Memory B cell (primary cell): ENCODE measurements around the gene ALDH6A1.

ENCODE experiments used
- ATAC-seq: fragments of 150-1000 bp; cut with Tn5 transposase; 2 replicates; pipeline ENCODE4 v1.10.0; 2021; ENCODE audit warnings: low read depth, mild to moderate bottlenecking, moderate library complexity
- DNase-seq, 2 donors: peaks; one replicate each; pipeline ENCODE4 v3.0.0; 2022; ENCODE audit warnings: low spot score in 2 of 2
- H3K27ac Mint-ChIP-seq: one replicate; pipeline ENCODE4 v1.8.0; 2022; ENCODE audit warnings: mild to moderate bottlenecking, moderate library complexity, mixed read lengths
- H3K27me3 Mint-ChIP-seq: one replicate; pipeline ENCODE4 v1.8.0; 2022; ENCODE audit warnings: mixed read lengths
- H3K36me3 Mint-ChIP-seq: one replicate; pipeline ENCODE4 v1.8.0; 2022; ENCODE audit warnings: mild to moderate bottlenecking, mixed read lengths
- H3K4me1 Mint-ChIP-seq: one replicate; pipeline ENCODE4 v1.8.0; 2022; ENCODE audit warnings: mixed read lengths
- H3K4me3 Mint-ChIP-seq: one replicate; pipeline ENCODE4 v1.8.0; 2022; ENCODE audit warnings: mild to moderate bottlenecking, moderate library complexity, mixed read lengths
- H3K9me3 Mint-ChIP-seq: one replicate; pipeline ENCODE4 v1.8.0; 2022; ENCODE audit warnings: mixed read lengths

ALDH6A1 gene

GRCh38 chr14:74022346-74022745 lies 61.9 kb downstream of the ALDH6A1 start:
- no peak overlapping the region for H3K27ac Mint-ChIP-seq
- DNase-seq: no peak
- no peaks in the 10 kb centered on the region for H3K9me3 Mint-ChIP-seq
- peaks cover 7% of the 10 kb centered on the region for H3K4me1 Mint-ChIP-seq
- H3K36me3 Mint-ChIP-seq: no peaks in the 10 kb centered on the region
- no peaks in the 10 kb centered on the region for H3K27me3 Mint-ChIP-seq
- H3K4me3 Mint-ChIP-seq: no peak overlapping the region
- ATAC-seq: no peak

- H3K9me3 Mint-ChIP-seq: no peaks in the 10 kb centered on the region
- peaks cover 7% of the 10 kb centered on the region for H3K4me1 Mint-ChIP-seq
- H3K4me3 Mint-ChIP-seq: peak overlapping the region; percentile 95
- ATAC-seq: no peak
- DNase-seq: no peak
- peak overlapping the region; percentile 93 for H3K27ac Mint-ChIP-seq
- H3K36me3 Mint-ChIP-seq: no peaks in the 10 kb centered on the region
- no peaks in the 10 kb centered on the region for H3K27me3 Mint-ChIP-seq
Measured at GRCh38 chr14:74019408-74020137, 64.7 kb downstream of the ALDH6A1 start.

DNA sequence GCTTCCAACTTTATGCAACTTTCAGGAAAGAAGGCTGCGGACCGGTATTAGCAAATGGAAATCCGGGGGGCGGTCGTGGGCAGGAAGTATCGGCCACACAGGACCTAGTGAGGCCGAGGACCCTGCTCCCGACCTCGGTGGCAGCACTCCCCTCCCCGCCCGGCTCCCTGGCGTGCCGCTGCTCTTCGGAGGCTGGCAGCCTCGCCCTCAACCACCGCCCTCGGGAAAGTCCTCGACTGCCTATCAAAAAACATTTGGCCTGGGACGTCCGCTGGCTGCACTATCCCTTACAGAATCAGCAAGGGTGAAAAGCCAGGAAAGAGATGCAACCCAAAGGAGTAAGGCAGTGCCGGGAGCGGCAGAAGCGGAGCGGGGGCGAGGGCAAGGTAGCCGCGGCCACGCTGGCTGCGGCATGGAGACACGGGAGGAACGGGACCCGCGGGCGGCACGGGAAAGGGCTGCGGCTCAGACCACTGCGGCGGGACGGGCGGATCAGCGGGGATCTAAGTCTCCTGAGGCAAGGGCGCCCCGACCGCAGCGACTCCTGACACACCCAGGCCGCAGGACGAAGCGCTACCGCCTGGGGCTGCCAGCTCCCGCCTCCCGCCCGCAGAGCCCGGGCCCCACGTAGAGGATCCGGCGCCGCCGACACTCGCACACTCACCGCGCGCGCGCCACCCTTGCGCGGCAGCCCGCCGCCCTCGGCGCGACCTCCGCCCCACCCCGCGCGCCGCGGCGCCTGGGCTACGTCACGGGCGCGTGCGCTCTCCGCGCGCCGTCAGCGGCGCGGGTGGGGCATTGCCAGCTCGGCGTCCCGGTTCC lies 65.5 kb downstream of the ALDH6A1 start, which contains the start of the genes BBOF1 and ENTPD5:
TSS of gene BBOF1 (plus strand) at position 764 of the 822 bp plus-strand sequence. CDS start 130 bp downstream, outside the sequence.
TSS of gene ENTPD5 (minus strand) at position 703 of the 822 bp plus-strand sequence. CDS start 31,186 bp downstream, outside the sequence.
- Mint-ChIP-seq H3K4me1 (peaks cover 7% of the 10 kb centered on the region), H3K4me3 (peak within 1 kb of the TSS; percentile 95), H3K9me3 (no peaks in the 10 kb centered on the region), H3K36me3 (no peaks in the 10 kb centered on the region), H3K27ac (peak within 1 kb of the TSS; percentile 93), H3K27me3 (no peaks in the 10 kb centered on the region)
- peak; percentile 77 to 78 for DNase-seq
- ATAC-seq: peak; percentile 95

- peaks cover 4% of the 10 kb centered on the region for H3K36me3 Mint-ChIP-seq
- H3K4me3 Mint-ChIP-seq: peak overlapping the region; percentile 95
- no peak for ATAC-seq
- H3K9me3 Mint-ChIP-seq: no peaks in the 10 kb centered on the region
- H3K4me1 Mint-ChIP-seq: peaks cover 7% of the 10 kb centered on the region
- no peaks in the 10 kb centered on the region for H3K27me3 Mint-ChIP-seq
- peak overlapping the region; percentile 93 for H3K27ac Mint-ChIP-seq
- peak; percentile 1 to 14 for DNase-seq
Measured at GRCh38 chr14:74018174-74018585, 66.1 kb downstream of the ALDH6A1 start.

- H3K4me3 Mint-ChIP-seq: no peak overlapping the region
- no peaks in the 10 kb centered on the region for H3K9me3 Mint-ChIP-seq
- DNase-seq (no peak), ATAC-seq (no peak)
- peaks cover 10% of the 10 kb centered on the region for H3K4me1 Mint-ChIP-seq
- peaks cover 9% of the 10 kb centered on the region for H3K36me3 Mint-ChIP-seq
- H3K27me3 Mint-ChIP-seq: no peaks in the 10 kb centered on the region
- no peak overlapping the region for H3K27ac Mint-ChIP-seq
Measured at GRCh38 chr14:74015963-74016362, 68.3 kb downstream of the ALDH6A1 start.

DNA sequence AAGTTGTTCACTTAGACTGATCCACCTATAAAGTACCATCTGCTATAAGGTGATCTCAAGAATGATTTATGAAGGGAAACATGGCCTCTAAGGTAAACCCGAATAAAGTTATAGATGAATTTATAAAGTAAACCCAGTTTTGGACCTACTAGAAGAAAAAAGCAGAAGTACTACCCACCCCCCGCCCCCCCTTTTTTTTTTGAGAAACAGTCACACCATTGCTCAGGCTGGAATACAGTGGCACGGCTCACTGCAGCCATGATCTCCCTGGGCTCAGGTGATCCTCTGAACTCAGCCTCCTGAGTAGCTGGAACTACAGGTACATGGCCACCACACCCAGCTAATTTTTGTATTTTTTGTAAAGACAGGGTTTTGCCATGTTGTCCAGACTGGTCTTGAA lies 69.1 kb downstream of the ALDH6A1 start:
- Mint-ChIP-seq H3K27me3 (no peaks in the 10 kb centered on the region), H3K4me3 (no peak overlapping the region), H3K36me3 (peaks cover 11% of the 10 kb centered on the region), H3K4me1 (peaks cover 10% of the 10 kb centered on the region), H3K27ac (no peak overlapping the region), H3K9me3 (no peaks in the 10 kb centered on the region)
- DNase-seq: no peak
- no peak for ATAC-seq

DNA sequence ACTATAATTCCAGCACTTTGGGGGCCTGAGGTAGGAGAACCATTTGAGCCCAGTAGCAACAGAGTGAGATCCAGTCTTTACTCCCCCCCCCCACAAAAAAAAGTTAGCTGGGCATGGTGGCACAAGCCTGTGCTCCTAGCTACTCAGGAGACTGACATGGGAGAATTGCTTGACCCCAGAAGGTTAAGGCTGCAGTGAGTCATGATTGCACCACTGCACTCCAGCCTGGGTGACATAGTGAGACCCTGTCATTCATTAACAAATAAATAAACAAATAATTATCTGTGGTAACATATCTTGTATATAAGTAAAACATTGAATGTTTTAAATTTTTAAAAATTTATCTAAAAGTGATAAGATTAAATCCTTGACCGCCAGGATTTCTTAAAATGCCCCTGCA lies 70.0 kb downstream of the ALDH6A1 start:
- ATAC-seq: no peak
- no peak overlapping the region for H3K4me3 Mint-ChIP-seq
- H3K4me1 Mint-ChIP-seq: peaks cover 9% of the 10 kb centered on the region
- H3K27ac Mint-ChIP-seq: no peak overlapping the region
- H3K9me3 Mint-ChIP-seq: no peaks in the 10 kb centered on the region
- no peaks in the 10 kb centered on the region for H3K27me3 Mint-ChIP-seq
- DNase-seq: no peak
- H3K36me3 Mint-ChIP-seq: peaks cover 11% of the 10 kb centered on the region

DNA sequence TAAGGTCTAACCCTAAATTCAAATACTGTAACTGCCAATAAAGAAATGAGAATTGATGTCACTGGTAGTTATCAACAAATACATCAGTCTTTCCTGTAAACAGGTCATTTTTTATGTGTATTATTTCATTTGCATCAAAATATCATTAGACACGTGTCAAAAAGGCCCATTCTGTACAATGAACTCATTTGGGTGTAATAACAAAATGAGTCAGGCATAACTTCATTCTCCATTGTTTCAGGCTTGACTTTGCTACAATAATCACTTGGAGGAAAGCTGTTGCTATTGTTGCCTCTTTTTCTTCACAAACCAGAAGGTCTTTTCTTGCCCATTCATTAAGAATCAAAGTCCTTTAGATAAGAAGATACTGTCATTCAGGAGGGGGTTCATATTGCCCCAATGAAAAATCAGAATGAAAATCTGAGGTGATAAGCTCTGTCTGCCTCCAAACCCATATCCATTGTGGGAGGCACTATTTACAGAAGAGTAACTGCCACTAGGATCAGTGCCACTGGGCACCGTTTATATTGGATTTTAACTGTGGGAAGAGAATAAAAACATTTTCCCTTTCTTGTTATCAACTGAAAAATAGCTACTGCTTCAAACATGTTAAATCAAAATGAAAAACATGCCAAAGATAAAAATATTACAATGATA lies 75.3 kb downstream of the ALDH6A1 start:
- Mint-ChIP-seq H3K27me3 (no peaks in the 10 kb centered on the region), H3K4me3 (no peak overlapping the region), H3K4me1 (peaks cover 3% of the 10 kb centered on the region), H3K27ac (peak overlapping the region; percentile 3), H3K9me3 (no peaks in the 10 kb centered on the region), H3K36me3 (peaks cover 16% of the 10 kb centered on the region)
- ATAC-seq: no peak
- no peak for DNase-seq
